HG02642 (cell line): Measurements from ENCODE around the gene MRPL55.

Experiments
- ATAC-seq: cut with Tn5 transposase; IDR thresholded peaks from one replicate; pipeline ENCODE4 v1.9.1; 2021; ENCODE audit warnings: mild to moderate bottlenecking; ENCODE audit not compliant: unreplicated experiment, poor library complexity

The MRPL55 gene

GRCh38 chr1:228060458-228061190, 48.5 kb downstream of the MRPL55 start:
- no peak for ATAC-seq

- ATAC-seq, result no peak
Observed at GRCh38 chr1:228059634-228060457, 49.3 kb downstream of the MRPL55 start.

- ATAC-seq, result no peak
Observed at GRCh38 chr1:228058949-228059633, 50.0 kb downstream of the MRPL55 start.

GRCh38 chr1:228058172-228058948, 50.7 kb downstream of the MRPL55 start:
- no peak for ATAC-seq
